Measurements from ENCODE around the gene FAM110A.

Gene FAM110A

DNA sequence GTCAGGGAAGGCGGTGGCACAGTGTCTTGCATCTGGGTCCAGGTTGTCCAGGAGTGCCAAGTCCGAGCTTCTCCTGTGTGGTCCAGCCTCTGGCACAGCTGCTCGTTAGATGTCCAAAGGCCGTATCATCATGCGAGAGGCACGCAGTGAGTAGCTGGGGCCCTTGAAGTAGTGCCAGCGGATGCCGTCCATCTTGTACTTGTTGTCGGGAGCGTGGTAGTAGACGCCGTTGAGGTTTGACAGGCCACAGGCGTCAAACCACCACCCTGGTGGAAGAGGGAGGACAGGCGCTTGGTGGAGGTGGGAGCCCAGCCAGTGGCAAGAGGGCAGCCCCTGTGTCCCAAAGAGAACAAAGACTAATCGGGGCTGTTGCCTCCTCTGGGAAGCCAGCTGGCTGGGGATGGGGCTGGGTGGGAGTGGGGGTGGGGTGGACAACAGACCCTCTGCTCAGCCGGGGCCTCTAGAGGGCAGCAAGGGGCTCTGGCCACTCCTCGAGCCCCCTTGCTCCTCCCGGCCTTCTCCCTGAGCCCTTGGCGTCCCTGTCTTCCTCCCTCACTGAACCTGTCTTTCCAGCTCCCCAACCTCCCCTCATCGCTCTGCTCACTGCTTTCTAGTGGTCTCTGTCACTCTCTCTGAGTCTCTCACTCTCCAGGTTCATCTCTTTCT lies 39.5 kb downstream of the FAM110A start:
- Histone ChIP-seq H2AFZ (ENCODE audit: low read depth) (no peak overlapping the region), H3K4me3 (IDR thresholded peaks at IDR 0.05; ENCODE audit: insufficient read depth, low read depth, low read length) (no peak overlapping the region), H3K36me3 (ENCODE audit: insufficient read depth) (no peaks in the 10 kb centered on the region), H3K79me2 (ENCODE audit: insufficient read depth, low read depth) (no peaks in the 10 kb centered on the region), H3K4me1 (ENCODE audit: low read depth, poor library complexity, severe bottlenecking) (no peaks in the 10 kb centered on the region), H3K4me2 (no peak overlapping the region), H4K20me1 (ENCODE audit: insufficient read depth) (no peaks in the 10 kb centered on the region), H3K9ac (no peak overlapping the region), H3K27me3 (ENCODE audit: insufficient read depth, low read depth) (no peaks in the 10 kb centered on the region), H3K27ac (no peak overlapping the region)
- no peak for TF ChIP-seq CTCF (conservative IDR thresholded peaks at IDR 0.05; ENCODE audit: low read depth, low read length)

DNA sequence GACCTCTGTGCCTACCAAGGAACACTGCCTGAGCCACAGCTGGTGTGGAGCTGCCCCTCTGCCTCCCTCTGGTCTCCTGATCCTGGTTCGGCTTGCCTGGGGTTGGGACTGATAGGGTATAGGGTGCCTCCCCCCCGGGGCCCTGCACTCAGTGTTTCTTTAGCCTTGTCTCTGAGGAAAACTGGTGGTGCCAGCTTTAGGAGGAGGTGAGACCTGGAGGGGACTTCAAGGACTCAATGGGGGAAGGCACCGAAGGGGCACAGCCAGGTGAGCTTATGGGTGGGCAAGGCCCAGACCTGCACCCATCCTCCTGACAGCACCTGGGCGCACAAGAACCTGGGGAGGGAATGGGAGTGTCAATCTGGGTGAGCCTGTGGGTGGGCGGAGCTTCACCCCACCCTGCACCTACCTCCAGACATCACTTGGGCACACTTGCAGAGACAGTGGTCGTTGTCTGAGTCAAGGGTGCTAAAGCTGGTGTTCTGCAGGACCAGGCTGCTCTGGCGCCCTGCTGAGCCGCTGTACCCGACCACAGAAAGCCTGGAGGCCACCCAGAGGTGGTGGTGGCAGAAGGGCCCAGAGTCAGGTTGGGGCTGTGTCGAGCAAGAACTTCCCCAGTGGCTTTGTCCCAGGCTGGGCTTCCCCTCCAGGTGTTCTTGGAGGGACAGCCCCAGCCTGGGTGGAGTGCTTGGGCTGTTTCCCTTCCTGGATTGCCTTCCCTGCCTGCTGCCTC lies 40.5 kb downstream of the FAM110A start:
- Histone ChIP-seq H3K27ac (no peak overlapping the region), H4K20me1 (ENCODE audit: insufficient read depth) (no peaks in the 10 kb centered on the region), H3K79me2 (ENCODE audit: insufficient read depth, low read depth) (no peaks in the 10 kb centered on the region), H3K9ac (no peak overlapping the region), H3K27me3 (ENCODE audit: insufficient read depth, low read depth) (no peaks in the 10 kb centered on the region), H3K4me1 (ENCODE audit: low read depth, poor library complexity, severe bottlenecking) (no peaks in the 10 kb centered on the region), H3K4me3 (IDR thresholded peaks at IDR 0.05; ENCODE audit: insufficient read depth, low read depth, low read length) (no peak overlapping the region), H2AFZ (ENCODE audit: low read depth) (no peak overlapping the region), H3K4me2 (no peak overlapping the region), H3K36me3 (ENCODE audit: insufficient read depth) (no peaks in the 10 kb centered on the region)
- no peak for TF ChIP-seq CTCF (conservative IDR thresholded peaks at IDR 0.05; ENCODE audit: low read depth, low read length)

- no peaks in the 10 kb centered on the region for H3K79me2 ChIP-seq (ENCODE audit: insufficient read depth, low read depth)
- no peaks in the 10 kb centered on the region for H4K20me1 ChIP-seq (ENCODE audit: insufficient read depth)
- no peak overlapping the region for H3K9ac ChIP-seq
- no peak overlapping the region for H2AFZ ChIP-seq (ENCODE audit: low read depth)
- no peak overlapping the region for H3K4me3 ChIP-seq (IDR thresholded peaks at IDR 0.05; ENCODE audit: insufficient read depth, low read depth, low read length)
- no peaks in the 10 kb centered on the region for H3K4me1 ChIP-seq (ENCODE audit: low read depth, poor library complexity, severe bottlenecking)
- no peak overlapping the region for H3K4me2 ChIP-seq
- no peaks in the 10 kb centered on the region for H3K27me3 ChIP-seq (ENCODE audit: insufficient read depth, low read depth)
- no peaks in the 10 kb centered on the region for H3K36me3 ChIP-seq (ENCODE audit: insufficient read depth)
- no peak for TF ChIP-seq CTCF (conservative IDR thresholded peaks at IDR 0.05; ENCODE audit: low read depth, low read length)
- no peak overlapping the region for H3K27ac ChIP-seq
These were observed 41.6 kb downstream of the FAM110A start for GRCh38 chr20:875115-875514.

DNA sequence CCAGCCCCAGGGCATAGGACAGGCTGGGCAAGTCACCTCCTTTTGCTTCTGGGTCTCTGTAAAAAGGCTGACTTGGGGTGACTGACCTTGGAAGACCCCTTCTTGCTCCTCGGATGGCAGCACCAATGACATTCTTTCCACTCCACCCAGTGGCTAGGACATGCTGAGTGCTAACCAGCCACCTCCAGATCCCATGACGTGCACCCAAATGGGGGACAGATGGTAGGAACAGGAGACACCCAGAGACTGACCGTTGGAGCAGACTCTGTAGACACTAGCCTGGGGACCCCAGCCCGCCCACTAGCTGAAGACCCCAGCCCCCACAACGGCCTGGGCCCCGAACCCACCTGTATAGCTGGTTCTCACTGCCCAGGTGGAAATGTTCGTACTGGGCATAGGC lies 44.3 kb downstream of the FAM110A start:
- Histone ChIP-seq H4K20me1 (ENCODE audit: insufficient read depth) (no peaks in the 10 kb centered on the region), H3K4me2 (no peak overlapping the region), H3K79me2 (ENCODE audit: insufficient read depth, low read depth) (no peaks in the 10 kb centered on the region), H3K9ac (no peak overlapping the region), H3K27ac (no peak overlapping the region), H3K4me3 (IDR thresholded peaks at IDR 0.05; ENCODE audit: insufficient read depth, low read depth, low read length) (no peak overlapping the region), H3K36me3 (ENCODE audit: insufficient read depth) (no peaks in the 10 kb centered on the region), H2AFZ (ENCODE audit: low read depth) (no peak overlapping the region), H3K27me3 (ENCODE audit: insufficient read depth, low read depth) (no peaks in the 10 kb centered on the region), H3K4me1 (ENCODE audit: low read depth, poor library complexity, severe bottlenecking) (no peaks in the 10 kb centered on the region)
- no peak for TF ChIP-seq CTCF (conservative IDR thresholded peaks at IDR 0.05; ENCODE audit: low read depth, low read length)
